H1 (cell line): ENCODE data around the gene NCAM1. TPM values are rescaled to one million over a fixed set of nuclear protein-coding genes. Genes with fewer than 3 reads are reported as not detected.

Source experiments
- CTBP2 ChIP-seq: IDR thresholded peaks from 2 replicates; pipeline ENCODE4 v1.7.0; 2011; ENCODE audit warnings: borderline replicate concordance, mild to moderate bottlenecking, moderate library complexity, mixed read lengths, low read length; ENCODE audit not compliant: insufficient read depth, insufficient read length
- POLR2AphosphoS5 ChIP-seq: IDR thresholded peaks from 2 replicates; pipeline ENCODE4 v1.6.1; 2011; ENCODE audit warnings: low read depth, low read length
- polyA plus RNA-seq, 7 experiments: library from polyadenylated mRNA; depleted of rRNA in 3 of 7; stranded (reverse) in 5 of 7; unstranded in 2 of 7; fragments of >200 nt in 5 of 7; fragments of 200-250 nt in 2 of 7; gene quantifications; 1 replicate in 5 of 7; 2 replicates in 1 of 7; 4 replicates in 1 of 7; pipeline versions ENCODE4 v1.2.1 to v1.2.3, GENCODE V29; 2011 to 2013; ENCODE audit warnings: missing spikeins in 2 of 7, mixed read lengths in 2 of 7
- total RNA-seq: library from RNA; stranded (reverse); fragmentation: NEBNext Ultra II Directional; extraction: Animal tissue kit (Norgen Biotek cat#: 25700); gene quantifications from 2 replicates; pipeline ENCODE4 v1.2.1, GENCODE V29; 2021

NCAM1 gene
- total and polyA plus RNA-seq, 2 of the 8 experiments (the other 6 are each of a cell fraction or from before 2014, with no cell fraction given) = 3.1 to 4.3 TPM

DNA sequence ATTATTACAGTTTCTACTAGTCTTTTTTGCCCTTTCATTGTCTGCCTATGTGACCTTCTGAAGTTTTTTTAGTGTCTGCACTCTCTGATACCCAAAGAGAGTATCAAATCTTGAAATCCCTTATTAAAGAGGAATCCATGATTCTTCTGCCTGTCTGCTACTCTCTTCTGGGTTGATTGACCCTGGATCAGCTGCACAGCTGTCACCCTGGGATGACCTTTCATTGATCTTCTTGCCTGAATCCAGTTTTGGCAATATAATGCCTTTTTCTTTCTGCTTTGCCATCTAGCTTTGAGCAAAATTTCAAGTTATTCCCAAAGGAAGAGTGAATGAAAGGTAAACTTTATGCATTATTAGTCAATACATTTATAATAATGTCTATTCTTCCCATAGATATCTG, 32.6 kb downstream of the NCAM1 start (continued):
- TF ChIP-seq CTBP2 = no peak
- TF ChIP-seq POLR2AphosphoS5 = no peak
